ENCODE measurements around the gene ZNRF2. TPM values are rescaled to one million over a fixed set of nuclear protein-coding genes. Genes with fewer than 3 reads are reported as not detected.
"Not testable (repeated sequence)": the region's sequence is repeated elsewhere in the genome, so short reads cannot be mapped to it uniquely, and the experiment has no call there.

ZNRF2 gene
- total RNA-seq, 1 experiment from 2014 or later = 9.8 TPM

GRCh38 chr7:30263090-30263710, 21.2 kb upstream of the ZNRF2 start:
- Mint-ChIP-seq H3K4me1 (ENCODE audit: insufficient read depth, unreplicated experiment) (no peaks in the 10 kb centered on the region), H3K4me3 (ENCODE audit: unreplicated experiment) (no peak overlapping the region), H3K9me3 (ENCODE audit: unreplicated experiment) (no peaks in the 10 kb centered on the region), H3K36me3 (ENCODE audit: insufficient read depth, unreplicated experiment) (no peaks in the 10 kb centered on the region), H3K27me3 (ENCODE audit: insufficient read depth, unreplicated experiment) (no peaks in the 10 kb centered on the region), H3K27ac (ENCODE audit: low read depth, unreplicated experiment) (no peak overlapping the region)
- no peak for TF ChIP-seq CTCF (IDR thresholded peaks at IDR 0.05; ENCODE audit: unreplicated experiment)
- no TSS peak for BruUV-seq (replicated peaks)
- POLR2A ChIA-PET = interaction anchor here (0.6 to 1.1 kb wide), 2 partner anchors 11 to 15 kb away, joined by 3 read pairs; no protein-coding TSS in a partner anchor
- no peak for DNase-seq (ENCODE audit: unreplicated experiment)
- intact Hi-C loops (cut with micrococcal nuclease) = no loop called here
- CTCF ChIA-PET = interaction anchor here (0.7 to 2.9 kb wide), 2 partner anchors 13 to 16 kb away, joined by 4 to 17 read pairs; no protein-coding TSS in a partner anchor

GRCh38 chr7:30264052-30264451, 20.3 kb upstream of the ZNRF2 start:
- no TSS peak for BruUV-seq (replicated peaks)
- Mint-ChIP-seq H3K27ac (ENCODE audit: low read depth, unreplicated experiment) (no peak overlapping the region), H3K36me3 (ENCODE audit: insufficient read depth, unreplicated experiment) (no peaks in the 10 kb centered on the region), H3K9me3 (ENCODE audit: unreplicated experiment) (no peaks in the 10 kb centered on the region), H3K4me3 (ENCODE audit: unreplicated experiment) (no peak overlapping the region), H3K4me1 (ENCODE audit: insufficient read depth, unreplicated experiment) (no peaks in the 10 kb centered on the region), H3K27me3 (ENCODE audit: insufficient read depth, unreplicated experiment) (no peaks in the 10 kb centered on the region)
- no peak for TF ChIP-seq CTCF (IDR thresholded peaks at IDR 0.05; ENCODE audit: unreplicated experiment)
- no peak for DNase-seq (ENCODE audit: unreplicated experiment)
- ChIA-PET POLR2A (no interaction called here), CTCF (interaction anchor here (1.2 to 2.9 kb wide), 2 partner anchors 10 to 12 kb away, joined by 3 to 17 read pairs; no protein-coding TSS in a partner anchor)
- intact Hi-C loops (cut with micrococcal nuclease) = no loop called here

- DNase-seq (ENCODE audit: unreplicated experiment); CTCF ChIA-PET; POLR2A ChIA-PET; H3K4me3 Mint-ChIP-seq (ENCODE audit: unreplicated experiment); H3K27me3 Mint-ChIP-seq (ENCODE audit: insufficient read depth, unreplicated experiment); H3K27ac Mint-ChIP-seq (ENCODE audit: low read depth, unreplicated experiment); H3K9me3 Mint-ChIP-seq (ENCODE audit: unreplicated experiment); H3K4me1 Mint-ChIP-seq (ENCODE audit: insufficient read depth, unreplicated experiment); intact Hi-C loops (cut with micrococcal nuclease); H3K36me3 Mint-ChIP-seq (ENCODE audit: insufficient read depth, unreplicated experiment); BruUV-seq (replicated peaks): not testable (repeated sequence)
These were observed 19.2 kb upstream of the ZNRF2 start for GRCh38 chr7:30265189-30265588.

GRCh38 chr7:30266686-30267085, 17.7 kb upstream of the ZNRF2 start:
- peaks cover 4% of the 10 kb centered on the region for H3K36me3 Mint-ChIP-seq (ENCODE audit: insufficient read depth, unreplicated experiment)
- DNase-seq (ENCODE audit: unreplicated experiment) = no peak
- no peaks in the 10 kb centered on the region for H3K9me3 Mint-ChIP-seq (ENCODE audit: unreplicated experiment)
- ChIA-PET CTCF (interaction anchor here (0.6 to 1.2 kb wide), 3 partner anchors 9 to 26 kb away, joined by 4 to 6 read pairs (median 5); no protein-coding TSS in a partner anchor), POLR2A (no interaction called here)
- H3K4me3 Mint-ChIP-seq (ENCODE audit: unreplicated experiment) = no peak overlapping the region
- H3K27ac Mint-ChIP-seq (ENCODE audit: low read depth, unreplicated experiment) = no peak overlapping the region
- no peak for TF ChIP-seq CTCF (IDR thresholded peaks at IDR 0.05; ENCODE audit: unreplicated experiment)
- intact Hi-C loops (cut with micrococcal nuclease) = no loop called here
- no peaks in the 10 kb centered on the region for H3K27me3 Mint-ChIP-seq (ENCODE audit: insufficient read depth, unreplicated experiment)
- BruUV-seq (replicated peaks) = no TSS peak
- H3K4me1 Mint-ChIP-seq (ENCODE audit: insufficient read depth, unreplicated experiment) = no peaks in the 10 kb centered on the region
